HL-60 (cell line): ENCODE measurements around the gene SUGP2.

Source experiments
- DNase-seq, 2 experiments: peaks; one replicate each; pipeline ENCODE4 v3.0.0-alpha.2; 2010 to 2020; ENCODE audit warnings: low read depth in 1 of 2, low spot score in 1 of 2
- H3K27ac ChIP-seq: fragments of 250-450 bp; sonication (Bioruptor Pico); replicated peaks from 2 replicates; pipeline ENCODE4 v1.5.1; 2020; ENCODE audit warnings: mild to moderate bottlenecking, moderate library complexity
- H3K27me3 ChIP-seq: fragments of 250-450 bp; sonication (Bioruptor Pico); 2 replicates; pipeline ENCODE4 v1.5.1; 2021; ENCODE audit warnings: mild to moderate bottlenecking, moderate library complexity; ENCODE audit not compliant: insufficient read depth, poor library complexity, severe bottlenecking
- H3K4me3 ChIP-seq: replicated peaks from 2 replicates; pipeline ENCODE4 v1.5.1; 2011; ENCODE audit warnings: mild to moderate bottlenecking, control low read depth, low read length; ENCODE audit not compliant: insufficient read depth
- CTCF ChIP-seq: IDR thresholded peaks from one replicate; pipeline ENCODE4 v1.5.1; 2011; ENCODE audit warnings: low read length, control low read depth, inconsistent platforms; ENCODE audit not compliant: insufficient read depth
- GABPA ChIP-seq: IDR thresholded peaks from 2 replicates; pipeline ENCODE4 v1.6.1; 2012; ENCODE audit warnings: low read depth
- POLR2AphosphoS5 ChIP-seq: IDR thresholded peaks from 2 replicates; pipeline ENCODE4 v1.6.1; 2012; ENCODE audit warnings: low read depth
- SPI1 ChIP-seq: IDR thresholded peaks from 2 replicates; pipeline ENCODE4 v1.6.1; 2012; ENCODE audit warnings: low read depth, mild to moderate bottlenecking, borderline replicate concordance
- TF ChIP-seq, protein P1 (sequence below): IDR thresholded peaks from 2 replicates; pipeline ENCODE4 v1.6.1; 2012; ENCODE audit warnings: low read depth; ENCODE audit not compliant: insufficient replicate concordance

SUGP2 gene

GRCh38 chr19:19034204-19034624, 897 bp upstream of the SUGP2 start:
- Histone ChIP-seq H3K27me3 (no peaks in the 10 kb centered on the region), H3K27ac (peak overlapping the region; percentile 98), H3K4me3 (peak overlapping the region; percentile 84)
- no peak for TF ChIP-seq SPI1
- TF ChIP-seq POLR2AphosphoS5 = no peak; the same call in 1 of the 2 replicates
- DNase-seq = peak; percentile 77 to 95

- H3K27ac ChIP-seq = peak overlapping the region; percentile 95
- peak overlapping the region; percentile 84 for H3K4me3 ChIP-seq
- no peak for TF ChIP-seq GABPA
- no peak for TF ChIP-seq SPI1
- no peak for TF ChIP-seq POLR2AphosphoS5
- TF ChIP-seq, protein P1, sequence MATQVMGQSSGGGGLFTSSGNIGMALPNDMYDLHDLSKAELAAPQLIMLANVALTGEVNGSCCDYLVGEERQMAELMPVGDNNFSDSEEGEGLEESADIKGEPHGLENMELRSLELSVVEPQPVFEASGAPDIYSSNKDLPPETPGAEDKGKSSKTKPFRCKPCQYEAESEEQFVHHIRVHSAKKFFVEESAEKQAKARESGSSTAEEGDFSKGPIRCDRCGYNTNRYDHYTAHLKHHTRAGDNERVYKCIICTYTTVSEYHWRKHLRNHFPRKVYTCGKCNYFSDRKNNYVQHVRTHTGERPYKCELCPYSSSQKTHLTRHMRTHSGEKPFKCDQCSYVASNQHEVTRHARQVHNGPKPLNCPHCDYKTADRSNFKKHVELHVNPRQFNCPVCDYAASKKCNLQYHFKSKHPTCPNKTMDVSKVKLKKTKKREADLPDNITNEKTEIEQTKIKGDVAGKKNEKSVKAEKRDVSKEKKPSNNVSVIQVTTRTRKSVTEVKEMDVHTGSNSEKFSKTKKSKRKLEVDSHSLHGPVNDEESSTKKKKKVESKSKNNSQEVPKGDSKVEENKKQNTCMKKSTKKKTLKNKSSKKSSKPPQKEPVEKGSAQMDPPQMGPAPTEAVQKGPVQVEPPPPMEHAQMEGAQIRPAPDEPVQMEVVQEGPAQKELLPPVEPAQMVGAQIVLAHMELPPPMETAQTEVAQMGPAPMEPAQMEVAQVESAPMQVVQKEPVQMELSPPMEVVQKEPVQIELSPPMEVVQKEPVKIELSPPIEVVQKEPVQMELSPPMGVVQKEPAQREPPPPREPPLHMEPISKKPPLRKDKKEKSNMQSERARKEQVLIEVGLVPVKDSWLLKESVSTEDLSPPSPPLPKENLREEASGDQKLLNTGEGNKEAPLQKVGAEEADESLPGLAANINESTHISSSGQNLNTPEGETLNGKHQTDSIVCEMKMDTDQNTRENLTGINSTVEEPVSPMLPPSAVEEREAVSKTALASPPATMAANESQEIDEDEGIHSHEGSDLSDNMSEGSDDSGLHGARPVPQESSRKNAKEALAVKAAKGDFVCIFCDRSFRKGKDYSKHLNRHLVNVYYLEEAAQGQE = no peak
- no peak for TF ChIP-seq CTCF
- no peaks in the 10 kb centered on the region for H3K27me3 ChIP-seq
- no peak for DNase-seq
Measured at GRCh38 chr19:19033176-19033425, 216 bp downstream of the SUGP2 start.

DNA sequence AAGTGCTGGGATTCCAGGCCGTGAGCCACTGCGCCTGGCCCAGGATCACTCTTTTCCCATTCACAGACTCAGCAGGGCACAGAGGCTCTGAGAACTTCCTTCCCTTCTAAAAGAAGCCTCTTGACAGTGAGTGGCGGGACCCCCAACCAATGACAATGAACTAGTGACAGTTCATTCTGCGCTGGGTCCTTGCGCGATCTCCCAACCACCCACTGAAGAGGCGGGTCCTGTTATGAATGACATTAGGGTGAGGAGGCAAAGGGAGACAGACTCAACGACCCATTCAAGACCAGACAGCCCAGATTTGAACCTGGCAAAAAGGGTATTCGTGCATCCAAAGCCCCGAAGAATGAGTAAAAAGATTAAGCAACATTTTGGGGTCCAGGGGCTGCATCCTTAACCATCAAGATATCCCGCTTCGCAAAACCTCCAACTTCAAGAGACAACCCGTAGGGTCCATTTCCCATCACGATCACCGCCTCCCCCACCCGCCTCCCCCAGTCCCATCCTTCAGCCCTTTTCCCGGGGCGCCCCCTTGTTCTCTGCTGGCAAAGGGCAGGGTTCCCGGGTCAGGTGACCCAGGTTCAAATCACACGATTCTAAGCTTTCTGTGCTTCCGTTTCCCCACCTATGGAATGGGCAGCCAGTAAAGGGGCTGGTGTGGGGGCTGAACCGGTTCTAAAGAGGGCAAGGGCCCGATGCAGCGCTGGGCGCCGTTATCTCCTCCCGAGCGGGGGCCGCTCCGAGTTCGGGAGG, 719 bp downstream of the SUGP2 start:
- TF ChIP-seq POLR2AphosphoS5 (no peak; the same call in 1 of the 2 replicates), GABPA (no peak), SPI1 (peak; percentile 66), CTCF (no peak)
- TF ChIP-seq, protein P1 = no peak
- DNase-seq = peak; percentile 82 to 98
- Histone ChIP-seq H3K27me3 (no peaks in the 10 kb centered on the region), H3K27ac (peak overlapping the region; percentile 95), H3K4me3 (peak overlapping the region; percentile 84)

GRCh38 chr19:19031891-19032290, 1.4 kb downstream of the SUGP2 start:
- TF ChIP-seq SPI1 = no peak
- TF ChIP-seq CTCF = no peak
- TF ChIP-seq GABPA = no peak
- TF ChIP-seq POLR2AphosphoS5 = no peak
- Histone ChIP-seq H3K4me3 (peak overlapping the region; percentile 84), H3K27ac (no peak overlapping the region)

More at GRCh38 chr19:19031891-19032290, 1.4 kb downstream of the SUGP2 start:
- no peak for DNase-seq
- no peaks in the 10 kb centered on the region for H3K27me3 ChIP-seq
